HG03457 (cell line): ENCODE results near the gene PFDN4.

Experiments
- ATAC-seq: cut with Tn5 transposase; IDR thresholded peaks from one replicate; pipeline ENCODE4 v1.9.1; 2021; ENCODE audit warnings: moderate number of reproducible peaks; ENCODE audit not compliant: unreplicated experiment

The PFDN4 gene

GRCh38 chr20:54207743-54208547 lies at the start of gene PFDN4:
TSS of gene PFDN4 (plus strand) at chr20:54208087. CDS start at chr20:54208101, 14 bp downstream.
- peak; percentile 94 for ATAC-seq

GRCh38 chr20:54158226-54158625 lies 49.7 kb upstream of the PFDN4 start:
- ATAC-seq = no peak

- ATAC-seq = no peak
Observed at GRCh38 chr20:54158856-54159418, 49.0 kb upstream of the PFDN4 start.

- no peak for ATAC-seq
Observed at GRCh38 chr20:54160065-54161007, 47.6 kb upstream of the PFDN4 start.

GRCh38 chr20:54161008-54161820 lies 46.7 kb upstream of the PFDN4 start:
- ATAC-seq = no peak

- no peak for ATAC-seq
Observed at GRCh38 chr20:54161821-54162149, 46.1 kb upstream of the PFDN4 start.

- ATAC-seq = no peak
Observed at GRCh38 chr20:54162378-54163009, 45.4 kb upstream of the PFDN4 start.

GRCh38 chr20:54163402-54163801 lies 44.5 kb upstream of the PFDN4 start:
- no peak for ATAC-seq

- no peak for ATAC-seq
Observed at GRCh38 chr20:54165014-54165413, 42.9 kb upstream of the PFDN4 start.

- ATAC-seq = no peak
Observed at GRCh38 chr20:54165803-54166202, 42.1 kb upstream of the PFDN4 start.

- ATAC-seq = no peak
Observed at GRCh38 chr20:54166987-54167662, 40.8 kb upstream of the PFDN4 start.

- no peak for ATAC-seq
Observed at GRCh38 chr20:54167909-54168872, 39.7 kb upstream of the PFDN4 start.

- ATAC-seq = no peak
Observed at GRCh38 chr20:54168961-54169862, 38.7 kb upstream of the PFDN4 start.

- no peak for ATAC-seq
Observed at GRCh38 chr20:54170026-54170471, 37.8 kb upstream of the PFDN4 start.

GRCh38 chr20:54170963-54171362 lies 36.9 kb upstream of the PFDN4 start:
- no peak for ATAC-seq

GRCh38 chr20:54172532-54172855 lies 35.4 kb upstream of the PFDN4 start:
- ATAC-seq = no peak

- ATAC-seq = no peak
Observed at GRCh38 chr20:54172856-54173652, 34.8 kb upstream of the PFDN4 start.
